Measurements from ENCODE around the gene ZDBF2.
A peak's percentile ranks its signal among the peaks of the same experiment; 100 is the strongest.
"Not testable (repeated sequence)": the region's sequence is repeated elsewhere in the genome, so short reads cannot be mapped to it uniquely, and the experiment has no call there.

The ZDBF2 gene

DNA sequence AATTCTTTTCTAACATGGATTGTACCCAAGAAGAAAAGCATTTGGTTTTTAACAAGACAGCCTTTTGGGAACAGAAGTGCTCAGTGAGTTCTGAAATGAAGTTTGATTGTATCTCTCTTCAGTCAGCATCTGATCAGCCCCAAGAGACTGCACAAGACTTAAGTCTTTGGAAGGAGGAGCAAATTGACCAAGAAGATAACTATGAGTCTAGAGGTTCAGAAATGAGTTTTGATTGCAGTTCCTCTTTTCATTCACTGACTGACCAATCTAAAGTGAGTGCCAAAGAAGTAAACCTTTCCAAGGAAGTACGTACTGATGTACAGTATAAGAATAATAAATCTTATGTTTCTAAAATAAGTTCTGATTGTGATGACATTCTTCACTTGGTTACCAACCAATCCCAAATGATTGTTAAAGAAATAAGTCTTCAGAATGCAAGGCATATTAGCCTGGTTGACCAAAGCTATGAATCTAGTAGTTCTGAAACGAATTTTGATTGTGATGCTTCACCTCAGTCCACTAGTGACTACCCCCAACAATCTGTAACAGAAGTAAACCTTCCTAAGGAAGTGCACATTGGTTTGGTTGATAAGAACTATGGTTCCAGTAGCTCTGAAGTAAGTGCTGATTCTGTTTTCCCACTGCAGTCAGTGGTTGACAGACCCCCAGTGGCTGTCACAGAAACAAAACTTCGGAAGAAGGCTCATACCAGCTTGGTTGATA lies 31.2 kb downstream of the ZDBF2 start:
- no peak for DNase-seq
- intact Hi-C loops (cut with DNase I): no loop called here

DNA sequence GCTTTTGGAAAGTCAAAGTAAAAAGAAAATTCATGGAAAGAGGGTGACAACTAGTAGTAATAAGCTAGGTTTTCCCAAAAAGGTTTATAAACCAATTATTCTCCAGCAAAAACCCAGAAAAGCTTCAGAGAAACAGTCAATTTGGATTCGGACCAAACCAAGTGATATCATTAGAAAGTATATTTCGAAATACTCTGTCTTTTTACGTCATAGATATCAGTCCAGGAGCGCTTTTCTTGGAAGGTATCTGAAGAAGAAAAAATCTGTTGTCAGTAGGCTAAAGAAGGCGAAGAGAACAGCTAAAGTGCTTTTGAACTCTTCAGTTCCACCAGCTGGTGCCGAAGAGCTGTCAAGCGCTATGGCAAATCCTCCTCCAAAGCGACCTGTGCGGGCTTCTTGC lies 36.6 kb downstream of the ZDBF2 start:
- intact Hi-C loops (cut with DNase I): no loop called here
- DNase-seq: no peak

DNA sequence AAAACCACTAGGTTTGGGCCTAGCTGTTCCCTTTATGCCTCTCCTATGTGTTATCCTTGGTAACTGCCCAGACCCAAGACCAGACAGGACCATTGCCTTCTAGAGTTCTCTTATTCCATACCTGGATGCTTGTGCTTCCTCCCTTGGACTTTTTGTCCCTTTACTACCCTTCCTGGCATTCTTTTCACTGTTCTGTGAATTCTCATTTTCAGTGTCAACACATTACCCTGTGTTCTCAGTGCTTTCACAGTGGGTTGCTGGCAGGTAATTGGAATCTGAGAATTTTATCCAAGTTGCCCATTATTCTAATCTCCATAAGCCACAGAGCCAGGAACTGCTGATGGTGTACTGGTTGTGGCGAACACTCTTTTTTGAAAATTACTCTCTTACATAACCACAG lies 41.7 kb downstream of the ZDBF2 start:
- intact Hi-C loops (cut with DNase I): no loop called here
- DNase-seq: no peak

DNA sequence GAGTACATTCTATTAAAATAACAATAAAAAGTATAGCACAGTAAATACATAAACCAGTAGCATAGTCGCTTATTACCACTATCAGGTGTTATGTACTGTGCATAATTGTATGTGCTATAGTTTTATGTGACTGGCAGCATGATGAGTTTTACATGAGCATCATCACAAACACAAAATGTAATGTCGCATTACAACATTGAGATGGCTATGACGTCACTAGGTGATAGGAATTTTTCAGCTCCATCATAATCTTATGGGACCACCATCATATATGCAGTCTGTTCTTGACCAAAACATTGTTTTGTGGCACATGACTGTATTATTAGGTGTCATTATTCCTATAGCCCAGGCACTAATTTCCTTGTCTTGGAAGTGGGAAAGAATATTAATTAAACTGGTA lies 48.6 kb downstream of the ZDBF2 start:
- no peak for DNase-seq
- intact Hi-C loops (cut with DNase I): no loop called here

DNA sequence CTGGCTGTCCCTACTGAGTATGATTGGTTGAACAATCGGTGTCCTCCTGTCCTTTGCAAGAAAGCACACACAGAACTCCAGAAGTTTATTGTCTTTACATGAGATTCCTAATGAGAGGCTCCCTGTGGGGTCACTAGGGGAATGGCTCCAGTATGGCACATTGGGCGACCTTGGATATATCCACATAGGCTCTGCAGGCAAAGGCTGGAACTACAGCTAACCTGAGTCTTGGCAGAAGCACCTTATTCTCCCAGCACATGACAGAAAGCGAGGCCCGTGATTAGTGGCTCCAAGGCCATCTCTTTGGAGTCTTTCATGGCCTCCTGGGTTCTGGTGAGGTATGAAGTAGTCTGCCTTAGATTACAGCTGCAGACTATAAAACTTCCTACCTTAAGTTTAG lies 49.0 kb downstream of the ZDBF2 start:
- DNase-seq: no peak
- intact Hi-C loops (cut with DNase I): no loop called here

DNA sequence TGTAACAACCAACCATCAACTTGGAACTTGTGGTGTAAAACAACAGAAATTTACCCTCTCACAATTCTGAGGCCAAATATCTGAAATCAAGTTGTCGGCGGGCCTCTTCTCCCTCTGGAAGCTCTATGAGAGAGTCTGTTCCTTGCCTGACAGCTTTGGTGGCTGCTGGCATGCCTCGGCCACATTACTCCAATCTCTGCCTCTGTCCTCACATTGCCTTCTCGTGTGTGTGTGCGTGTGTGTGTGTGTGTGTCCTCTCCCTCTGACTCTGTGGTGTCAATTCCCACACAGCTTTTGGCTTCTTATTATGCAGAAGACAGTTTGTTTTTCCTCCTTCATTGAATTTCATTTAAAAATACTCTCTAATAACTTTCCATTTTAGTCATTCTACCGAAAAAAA lies 50.4 kb downstream of the ZDBF2 start:
- intact Hi-C loops (cut with DNase I): no loop called here
- no peak for DNase-seq

DNA sequence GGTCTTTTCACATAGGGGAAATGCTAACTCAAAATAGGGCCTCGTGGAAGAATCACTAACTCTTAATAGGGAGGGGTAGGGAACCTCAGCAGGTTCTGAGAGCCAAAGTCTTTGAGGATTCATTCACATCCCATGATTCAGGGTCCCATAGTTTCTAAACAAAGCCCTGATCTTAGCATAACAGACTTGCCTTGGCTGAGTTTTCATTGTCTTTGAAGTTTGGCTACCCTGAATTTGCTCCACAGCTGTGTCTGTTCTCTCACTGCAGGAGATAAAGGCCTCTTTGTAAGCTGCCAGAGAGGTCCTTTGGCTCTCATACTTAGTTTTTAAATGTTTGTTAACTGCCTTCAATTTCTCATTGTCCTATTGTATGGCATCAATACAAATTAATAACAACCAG lies 54.5 kb downstream of the ZDBF2 start:
- peak in 3 of 42 donors; percentile 4 to 23 (median 17) for DNase-seq
- intact Hi-C loops (cut with DNase I): no loop called here

DNA sequence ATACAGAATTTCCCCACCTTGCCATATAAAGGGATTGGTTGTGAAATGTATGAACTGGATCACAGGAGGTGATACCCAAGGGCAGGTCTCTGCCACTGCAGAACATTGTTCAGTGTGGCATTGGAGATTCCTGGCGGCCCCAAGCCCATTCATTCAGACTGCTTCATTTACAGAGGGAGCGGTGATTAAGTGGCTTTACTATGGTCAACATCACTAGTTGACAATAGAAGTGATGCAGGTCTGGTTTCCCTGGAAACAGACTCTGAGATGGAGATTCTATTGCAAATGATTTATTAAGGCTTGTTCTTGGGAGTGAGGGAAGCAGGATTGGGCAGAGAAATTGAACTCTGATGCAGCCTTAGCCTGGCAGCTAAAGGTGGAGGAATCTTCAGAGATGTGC lies 62.4 kb downstream of the ZDBF2 start:
- no peak for DNase-seq
- intact Hi-C loops (cut with DNase I): no loop called here

DNA sequence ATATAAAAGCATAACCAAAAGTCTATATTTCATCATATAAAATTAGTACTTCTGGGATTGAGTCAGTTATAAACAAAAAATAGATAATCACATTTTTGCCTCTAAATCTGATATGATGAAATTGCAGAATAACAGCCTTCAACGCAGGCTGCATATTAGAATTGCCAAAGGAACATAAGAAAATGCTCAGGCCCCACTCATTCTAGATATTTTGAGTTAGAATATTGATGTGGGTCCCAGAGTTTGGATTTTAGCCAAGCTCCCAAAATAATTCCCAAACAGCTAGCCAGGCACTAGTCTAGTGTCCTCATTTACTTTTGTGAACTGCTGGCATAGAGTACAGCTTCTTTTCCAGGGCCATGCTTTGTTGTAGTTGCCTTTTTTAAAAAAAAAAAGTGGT lies 63.5 kb downstream of the ZDBF2 start:
- intact Hi-C loops (cut with DNase I): no loop called here
- DNase-seq: no peak

DNA sequence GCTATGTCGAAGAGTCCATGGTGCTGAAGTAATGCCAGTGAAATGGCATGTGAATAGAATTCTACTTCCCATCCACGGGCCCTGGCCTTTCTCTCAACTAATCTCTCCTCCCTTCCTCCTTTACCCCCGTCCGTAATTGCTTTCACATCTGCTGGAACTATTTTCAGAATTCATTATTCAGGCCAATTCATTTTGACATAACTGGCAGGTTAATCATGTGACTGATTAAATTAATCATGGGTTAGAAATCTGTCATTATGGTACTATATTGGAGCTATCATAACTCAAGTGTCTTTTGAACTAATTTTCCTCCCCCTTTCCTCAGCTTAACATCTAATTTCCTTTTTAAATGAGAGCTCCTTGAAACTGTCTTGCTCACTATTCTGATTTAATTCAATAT lies 66.9 kb downstream of the ZDBF2 start:
- intact Hi-C loops (cut with DNase I): no loop called here
- DNase-seq: no peak

DNA sequence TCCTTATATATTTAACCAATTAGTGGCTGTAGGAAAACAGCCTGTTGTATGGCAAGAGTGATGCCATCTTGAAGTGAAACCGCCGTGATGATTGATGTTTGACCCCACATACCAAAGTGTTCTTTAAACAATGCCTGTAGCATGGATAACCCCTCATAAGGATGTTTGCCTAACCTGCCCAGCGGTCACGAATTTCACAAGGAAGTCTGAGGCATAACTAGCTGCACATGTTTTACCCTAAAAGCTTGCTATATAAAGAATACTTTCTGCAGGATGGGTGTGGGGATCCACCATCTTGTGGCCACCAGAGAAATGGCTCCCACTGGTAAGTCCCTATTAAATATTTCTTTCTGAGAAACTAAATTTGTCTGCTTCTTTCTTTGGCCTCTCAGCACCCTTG lies 68.7 kb downstream of the ZDBF2 start:
- intact Hi-C loops (cut with DNase I): no loop called here
- DNase-seq: no peak

DNA sequence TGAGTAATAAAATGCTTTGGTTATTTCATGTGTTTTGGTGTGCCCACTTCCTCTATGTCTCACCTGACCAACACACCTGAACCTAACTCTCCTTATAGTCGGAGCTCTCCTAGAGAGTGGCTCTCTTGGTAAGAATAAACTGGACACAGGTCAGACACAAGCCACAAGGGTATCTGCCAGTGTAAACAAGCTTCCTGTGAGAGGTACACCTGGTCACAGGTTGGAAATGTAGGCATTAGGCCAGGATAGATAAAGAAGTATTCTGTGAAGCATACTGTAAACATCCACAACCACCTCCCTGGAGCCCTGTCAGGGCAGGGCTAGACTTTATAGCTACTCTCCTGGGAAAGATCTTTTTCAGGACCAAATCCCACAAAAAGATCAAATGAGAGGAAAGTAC lies 69.4 kb downstream of the ZDBF2 start:
- intact Hi-C loops (cut with DNase I): no loop called here
- DNase-seq: no peak

DNA sequence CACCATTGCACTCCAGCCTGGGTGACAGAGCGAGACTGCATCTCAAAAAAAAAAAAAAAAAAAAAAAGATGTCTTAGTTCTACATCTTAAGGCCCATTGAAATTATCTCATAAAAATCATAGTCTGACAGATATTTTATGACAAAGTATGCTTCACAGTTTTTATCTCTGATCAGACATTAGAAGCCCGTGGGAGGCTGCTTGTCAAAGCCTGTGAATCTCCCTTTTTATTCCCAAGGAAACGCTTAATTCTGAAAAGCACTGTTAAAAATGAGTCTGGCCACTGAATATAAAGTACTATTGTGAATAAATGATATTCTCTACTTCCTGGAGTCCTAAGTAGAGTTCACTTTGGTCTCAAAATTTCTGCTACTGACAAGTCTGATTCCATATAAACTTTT lies 71.1 kb downstream of the ZDBF2 start:
- peak in 21 of 42 donors; percentile 6 to 65 (median 33) for DNase-seq
- intact Hi-C loops (cut with DNase I): no loop called here

DNA sequence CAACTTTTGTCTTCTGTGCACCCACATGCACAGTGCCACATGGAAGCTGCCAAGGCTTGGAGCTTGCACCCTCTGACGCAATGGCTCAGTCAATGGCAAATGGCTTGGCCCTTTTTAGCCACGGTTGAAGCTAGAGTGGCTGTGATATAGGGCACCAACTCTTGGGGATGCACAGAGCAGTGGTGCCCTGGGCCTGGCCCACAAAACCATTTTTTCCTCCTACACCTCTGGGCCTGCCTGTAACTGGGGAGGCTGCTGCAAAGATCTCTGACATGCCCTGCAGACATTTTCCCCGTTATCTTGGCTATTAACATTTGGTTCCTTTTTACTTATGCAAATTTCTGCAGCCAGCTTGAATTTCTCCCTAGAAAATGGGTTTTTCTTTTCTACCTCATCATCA lies 74.9 kb downstream of the ZDBF2 start:
- intact Hi-C loops (cut with DNase I): no loop called here
- no peak for DNase-seq

DNA sequence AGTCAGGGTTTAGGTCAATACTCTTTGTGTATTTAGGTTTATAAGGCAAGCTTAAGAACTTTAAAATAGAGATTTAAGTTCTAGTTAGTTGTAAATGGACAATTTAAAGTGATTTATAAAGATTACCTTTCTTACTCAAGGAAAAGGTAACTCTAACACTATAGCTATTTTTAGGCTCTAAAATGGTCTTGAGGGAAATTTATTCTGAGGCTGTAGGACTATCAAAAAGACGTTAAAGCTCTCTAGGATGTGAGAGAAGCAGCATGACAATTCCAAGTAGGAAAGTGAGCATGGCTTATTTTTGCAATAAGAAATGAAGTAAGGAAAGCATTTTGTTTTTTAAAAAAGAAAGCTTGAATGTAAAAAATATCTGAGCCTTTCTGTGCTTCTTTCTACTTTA lies 78.1 kb downstream of the ZDBF2 start:
- no peak for DNase-seq
- intact Hi-C loops (cut with DNase I): no loop called here

DNA sequence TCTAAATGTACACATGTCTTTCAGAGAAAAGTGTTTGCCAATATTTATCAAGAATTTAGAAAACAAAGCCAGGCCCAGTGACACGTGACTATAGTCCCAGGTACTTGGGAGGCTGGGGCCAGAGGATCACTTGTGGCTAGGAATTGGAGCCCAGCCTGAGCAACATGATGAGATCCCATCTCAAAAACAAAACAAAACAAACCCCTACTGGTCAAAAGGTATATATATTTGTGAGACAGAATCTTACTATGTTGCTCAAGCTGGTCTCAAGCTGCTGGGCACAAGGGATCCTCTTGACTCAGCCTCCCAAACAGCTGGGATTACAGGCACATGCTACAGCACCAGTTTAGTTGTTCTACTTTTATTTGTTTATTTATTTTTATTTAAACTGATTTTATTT lies 79.2 kb downstream of the ZDBF2 start:
- intact Hi-C loops (cut with DNase I): no loop called here
- DNase-seq: no peak

DNA sequence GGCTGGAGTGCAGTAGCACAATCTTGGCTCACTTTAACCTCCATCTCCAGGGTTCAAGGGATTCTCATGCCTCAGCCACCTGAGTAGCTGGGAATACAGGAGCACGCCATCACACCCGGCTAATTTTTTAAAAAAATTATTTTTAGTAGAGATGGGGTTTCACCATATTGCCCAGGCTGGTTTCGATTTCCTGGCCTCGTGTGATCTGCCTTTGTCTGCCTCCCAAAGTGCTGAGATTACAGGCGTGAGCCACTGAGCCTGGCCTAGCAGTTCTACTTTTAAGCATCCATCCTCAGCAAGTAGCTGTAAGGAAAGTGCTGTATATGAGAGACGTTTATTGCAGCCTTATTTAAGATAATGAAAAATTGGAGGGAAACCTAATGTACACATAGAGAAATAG lies 79.7 kb downstream of the ZDBF2 start:
- intact Hi-C loops (cut with DNase I): no loop called here
- no peak for DNase-seq

DNA sequence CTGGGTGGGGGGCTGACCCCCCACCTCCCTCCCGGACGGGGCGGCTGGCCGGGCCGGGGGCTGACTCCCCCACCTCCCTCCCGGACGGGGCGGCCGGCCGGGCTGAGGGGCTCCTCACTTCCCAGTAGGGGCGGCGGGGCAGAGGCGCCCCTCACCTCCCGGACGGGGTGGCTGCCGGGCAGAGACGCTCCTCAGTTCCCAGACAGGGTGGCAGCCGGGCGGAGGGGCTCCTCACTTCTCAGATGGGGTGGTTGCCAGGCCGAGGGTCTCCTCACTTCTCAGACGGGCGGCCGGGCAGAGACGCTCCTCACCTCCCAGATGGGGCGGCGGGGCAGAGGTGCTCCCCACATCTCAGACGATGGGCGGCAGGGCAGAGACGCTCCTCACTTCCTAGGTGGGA lies 82.4 kb downstream of the ZDBF2 start:
- DNase-seq; intact Hi-C loops (cut with DNase I): not testable (repeated sequence)

DNA sequence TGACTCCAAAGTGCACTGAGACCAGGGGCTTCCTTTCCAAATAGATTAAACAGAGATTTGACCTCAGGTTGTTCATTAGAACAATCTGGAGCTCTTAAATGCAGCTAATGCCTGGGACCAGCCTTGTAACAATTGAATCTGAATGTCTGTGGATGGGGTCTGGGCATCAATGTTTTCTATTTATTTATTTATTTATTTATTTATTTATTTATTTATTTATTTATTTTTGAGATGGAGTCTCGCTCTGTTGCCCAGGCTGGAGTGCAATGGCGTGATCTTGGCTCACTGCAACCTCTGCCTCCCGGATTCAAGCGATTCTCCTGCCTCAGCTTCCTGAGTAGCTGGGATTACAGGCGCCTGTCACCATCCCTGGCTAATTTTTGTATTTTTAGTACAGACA lies 86.4 kb downstream of the ZDBF2 start:
- intact Hi-C loops (cut with DNase I); DNase-seq: not testable (repeated sequence)

DNA sequence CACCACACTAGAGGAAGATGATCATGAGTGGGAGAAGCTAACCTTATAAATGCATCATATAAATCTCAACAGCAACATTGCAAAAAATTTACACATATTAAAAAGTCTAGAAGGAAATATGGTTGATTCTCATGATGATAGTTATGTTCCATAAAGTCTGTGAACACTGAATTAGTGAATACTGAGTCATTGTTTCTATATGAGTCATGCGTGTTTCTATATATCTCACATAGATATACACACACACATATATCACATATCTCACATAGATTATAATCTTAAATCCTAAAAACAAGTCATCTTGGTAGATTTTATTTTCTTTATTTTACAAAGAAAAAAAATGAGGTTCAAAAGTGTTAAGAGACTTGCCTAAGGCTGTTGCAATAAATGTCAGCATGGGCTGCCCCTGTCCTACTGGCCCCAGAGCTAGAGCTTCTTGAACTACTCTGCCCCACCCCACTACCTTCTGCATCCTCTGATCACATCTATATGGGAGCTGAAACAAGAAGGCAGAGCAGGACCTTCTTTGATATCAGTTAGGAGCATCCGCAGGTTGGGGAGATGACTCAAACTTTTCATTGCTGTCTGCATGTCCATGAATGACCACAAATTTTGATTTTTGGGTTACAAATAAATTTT lies 87.1 kb downstream of the ZDBF2 start:
- DNase-seq: no peak
- intact Hi-C loops (cut with DNase I): no loop called here

Data from head of caudate nucleus (tissue), 42 donors.